A549 treated with CpdA at 1 μM for 4 hours (cell line): Measurements from ENCODE around the gene SAV1. TPM values are rescaled to one million over a fixed set of nuclear protein-coding genes. Genes with fewer than 3 reads are reported as not detected.

Source experiments
- total RNA-seq: library from RNA; stranded (reverse); fragments of 200-300 nt; extraction: Qiagen RNA extraction; gene quantifications from 5 replicates; pipeline ENCODE4 v1.2.3, GENCODE V29; 2022; ENCODE audit warnings: low read depth

SAV1 gene
- 19.1 to 25.1 TPM (median 23.3 TPM) in 5 replicates for total RNA-seq

GRCh38 chr14:50667996-50668825 lies at the start of gene SAV1:
TSS of gene SAV1 (minus strand) at chr14:50668306. CDS start at chr14:50667967, 339 bp downstream.

Other genes with a start within 250 kb of the SAV1 start
- 34.3 to 44.1 TPM (median 41.3 TPM) in 5 replicates for gene MAP4K5, start 135.7 kb downstream of the SAV1 start, total RNA-seq
- gene ATL1, start 108.2 kb downstream of the SAV1 start, total RNA-seq, result 3.9 to 6.3 TPM (median 4.7 TPM) in 5 replicates
- gene NIN, start 162.9 kb upstream of the SAV1 start, total RNA-seq, result 11.0 to 17.1 TPM (median 14.1 TPM) in 5 replicates
- gene ABHD12B, start 203.7 kb upstream of the SAV1 start, total RNA-seq, result not detected in 5 replicates